GM23338 (cell line): ENCODE measurements around the gene ASS1. TPM values are rescaled to one million over a fixed set of nuclear protein-coding genes. Genes with fewer than 3 reads are reported as not detected.
A peak's percentile ranks its signal among the peaks of the same experiment; 100 is the strongest.

ENCODE experiments used
- ATAC-seq: fragments of 200-7000 bp; cut with Tn5 transposase; 3 replicates; pipeline ENCODE4 v1.9.1; 2020
- DNase-seq: peaks from one replicate; pipeline ENCODE4 v3.0.0-alpha.2; 2015; ENCODE audit warnings: low spot score
- H2AFZ ChIP-seq: fragments of 200-600 bp; sonication (generic); 2 replicates; pipeline ENCODE4 v1.8.0; 2016; ENCODE audit warnings: antibody characterized with exemption, mild to moderate bottlenecking, moderate library complexity
- H3F3A ChIP-seq: fragments of 200-600 bp; sonication (generic); replicated peaks from 2 replicates; pipeline ENCODE4 v1.8.0; 2017; ENCODE audit warnings: antibody characterized with exemption, mixed run types, low read depth
- H3K27ac ChIP-seq: fragments of 200-600 bp; sonication (generic); 2 replicates; pipeline ENCODE4 v1.6.1; 2016; ENCODE audit warnings: low read depth
- H3K27me3 ChIP-seq: fragments of 200-600 bp; sonication (generic); 2 replicates; pipeline ENCODE4 v1.8.0; 2016; ENCODE audit warnings: mild to moderate bottlenecking, mixed run types, moderate library complexity; ENCODE audit not compliant: insufficient read depth
- H3K36me3 ChIP-seq: fragments of 200-600 bp; sonication (generic); 2 replicates; pipeline ENCODE4 v1.8.0; 2016; ENCODE audit warnings: mild to moderate bottlenecking; ENCODE audit not compliant: insufficient read depth
- H3K4me1 ChIP-seq: fragments of 200-600 bp; sonication (generic); 2 replicates; pipeline ENCODE4 v1.8.0; 2016; ENCODE audit warnings: mild to moderate bottlenecking, moderate library complexity; ENCODE audit not compliant: insufficient read depth
- H3K4me2 ChIP-seq: fragments of 200-600 bp; sonication (generic); 2 replicates; pipeline ENCODE4 v1.7.1; 2017; ENCODE audit warnings: mixed run types
- H3K4me3 ChIP-seq: fragments of 200-600 bp; sonication (generic); 2 replicates; pipeline ENCODE4 v1.6.1; 2016; ENCODE audit warnings: mixed run types
- H3K79me2 ChIP-seq: fragments of 200-600 bp; sonication (generic); replicated peaks from 2 replicates; pipeline ENCODE4 v1.8.0; 2017; ENCODE audit warnings: mild to moderate bottlenecking; ENCODE audit not compliant: insufficient read depth
- H3K9me2 ChIP-seq: fragments of 200-600 bp; sonication (generic); 2 replicates; pipeline ENCODE4 v1.8.0; 2017; ENCODE audit not compliant: insufficient read depth
- H4K20me1 ChIP-seq: fragments of 200-600 bp; sonication (generic); replicated peaks from 2 replicates; pipeline ENCODE4 v1.8.0; 2017; ENCODE audit warnings: mild to moderate bottlenecking; ENCODE audit not compliant: insufficient read depth
- H3K27ac Mint-ChIP-seq: 2 replicates; pipeline ENCODE4 v1.8.0; 2020; ENCODE audit warnings: inconsistent platforms, mild to moderate bottlenecking, moderate library complexity, mixed read lengths
- H3K27me3 Mint-ChIP-seq: 3 replicates; pipeline ENCODE4 v1.8.0; 2022; ENCODE audit warnings: low read depth, mild to moderate bottlenecking, moderate library complexity, mixed read lengths, inconsistent platforms; ENCODE audit not compliant: insufficient read depth, poor library complexity
- H3K36me3 Mint-ChIP-seq: 3 replicates; pipeline ENCODE4 v1.8.0; 2021; ENCODE audit warnings: low read depth, mild to moderate bottlenecking, inconsistent platforms, moderate library complexity, mixed read lengths
- H3K4me1 Mint-ChIP-seq: 3 replicates; pipeline ENCODE4 v1.8.0; 2020; ENCODE audit warnings: mild to moderate bottlenecking, inconsistent platforms, mixed read lengths
- H3K4me3 Mint-ChIP-seq: 3 replicates; pipeline ENCODE4 v1.8.0; 2021; ENCODE audit warnings: moderate library complexity, mild to moderate bottlenecking, inconsistent platforms, mixed read lengths
- H3K9me3 Mint-ChIP-seq: 3 replicates; pipeline ENCODE4 v1.8.0; 2020; ENCODE audit warnings: moderate library complexity, mild to moderate bottlenecking, inconsistent platforms, mixed read lengths
- CREB1 ChIP-seq: fragments of 250-450 bp; sonication (Bioruptor Pico); IDR thresholded peaks from 2 replicates; pipeline ENCODE4 v1.5.0; 2020; ENCODE audit warnings: low read depth, mild to moderate bottlenecking, moderate library complexity
- EZH2 ChIP-seq: fragments of 200-600 bp; sonication (generic); IDR thresholded peaks from one replicate; pipeline ENCODE4 v1.8.0; 2017; ENCODE audit warnings: antibody characterized with exemption, mild to moderate bottlenecking, low read depth; ENCODE audit not compliant: unreplicated experiment
- NANOG ChIP-seq: IDR thresholded peaks from 2 replicates; pipeline ENCODE4 v1.6.1; 2016; ENCODE audit warnings: antibody characterized with exemption, borderline replicate concordance
- POLR2AphosphoS5 ChIP-seq: IDR thresholded peaks from 2 replicates; pipeline ENCODE4 v1.6.1; 2016; ENCODE audit warnings: antibody characterized with exemption, low read depth
- STAT1 ChIP-seq: IDR thresholded peaks from one replicate; pipeline ENCODE4 v1.6.1; 2016; ENCODE audit warnings: antibody characterized with exemption; ENCODE audit not compliant: unreplicated experiment
- ZNF331 ChIP-seq: fragments of 250-450 bp; sonication (Bioruptor Pico); IDR thresholded peaks from 2 replicates; pipeline ENCODE4 v1.5.0; 2020; ENCODE audit warnings: low read depth, mild to moderate bottlenecking, moderate library complexity
- polyA plus RNA-seq: library from polyadenylated mRNA; unstranded; fragments of >200 nt; fragmentation: Nextera tagmentation; extraction: Ambion mirVana; gene quantifications from 2 replicates; pipeline ENCODE4 v1.2.1, GENCODE V29; 2016
- total RNA-seq: library from RNA; depleted of rRNA; stranded (reverse); fragments of >200 nt; shearing (Covaris generic); gene quantifications from 2 replicates; pipeline ENCODE4 v1.2.3, GENCODE V29; 2014
- TF ChIP-seq, protein P1 (sequence below): IDR thresholded peaks from 2 replicates; pipeline ENCODE4 v1.6.1; 2016; ENCODE audit warnings: antibody characterized with exemption
- TF ChIP-seq, protein P2 (sequence below), 2 experiments: fragments of 200-600 bp in 1 of 2; sonication (generic) in 1 of 2; conservative IDR thresholded peaks; 2 replicates each; pipeline versions ENCODE4 v1.5.1 to v1.6.1; 2016 to 2017; ENCODE audit warnings: antibody characterized with exemption in 2 of 2, low read depth in 2 of 2, mild to moderate bottlenecking in 2 of 2, moderate library complexity in 1 of 2
- TF ChIP-seq, protein P3 (sequence below): fragments of 250-450 bp; sonication (Bioruptor Pico); IDR thresholded peaks from 2 replicates; pipeline ENCODE4 v1.5.0; 2020; ENCODE audit warnings: mild to moderate bottlenecking, moderate library complexity

ASS1 gene
- total and polyA plus RNA-seq, 2 experiments from 2014 or later = 65.8 to 103 TPM

DNA sequence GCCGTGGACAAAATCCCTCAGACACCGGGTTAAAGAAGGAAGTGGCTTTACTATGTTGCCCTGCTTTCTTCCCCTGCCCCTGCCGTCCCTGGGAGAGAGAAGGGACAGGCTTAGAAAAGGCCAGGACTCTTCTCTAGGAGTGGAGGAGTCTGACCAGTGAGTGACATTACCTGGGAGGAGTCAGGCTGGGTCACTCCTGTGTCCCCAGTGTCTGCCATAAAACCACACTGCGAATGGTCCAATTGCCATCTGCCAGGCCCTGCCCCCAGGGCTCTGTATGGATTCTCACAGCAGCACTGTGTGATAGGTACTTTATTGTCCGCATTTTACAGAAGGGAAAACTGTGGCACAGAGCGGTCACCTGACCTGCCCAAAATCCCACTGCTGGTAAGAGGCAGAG is 103.3 kb downstream of the ASS1 start:
- Histone ChIP-seq H3K4me1 (peaks cover 6% of the 10 kb centered on the region), H3K36me3 (no peaks in the 10 kb centered on the region; the same call in 1 of the 2 replicates), H3K4me3 (no peak overlapping the region), H3K27ac (no peak overlapping the region), H3K79me2 (no peaks in the 10 kb centered on the region), H4K20me1 (no peaks in the 10 kb centered on the region), H3K9me2 (no peaks in the 10 kb centered on the region), H2AFZ (no peak overlapping the region), H3K27me3 (no peaks in the 10 kb centered on the region), H3K4me2 (no peak overlapping the region), H3F3A (0 out of 2 replicates have a peak, but pooled peaks cover 3% of the 10 kb centered on the region)
- Mint-ChIP-seq H3K27ac (no peak overlapping the region), H3K9me3 (peaks cover 23% of the 10 kb centered on the region), H3K27me3 (peaks cover 22% of the 10 kb centered on the region), H3K4me3 (no peak overlapping the region), H3K36me3 (peaks cover 10% of the 10 kb centered on the region; the same call in 2 of the 3 replicates), H3K4me1 (peaks cover 17% of the 10 kb centered on the region)
- ATAC-seq (no peak), DNase-seq (no peak)
- TF ChIP-seq EZH2 (no peak), STAT1 (no peak)

DNA sequence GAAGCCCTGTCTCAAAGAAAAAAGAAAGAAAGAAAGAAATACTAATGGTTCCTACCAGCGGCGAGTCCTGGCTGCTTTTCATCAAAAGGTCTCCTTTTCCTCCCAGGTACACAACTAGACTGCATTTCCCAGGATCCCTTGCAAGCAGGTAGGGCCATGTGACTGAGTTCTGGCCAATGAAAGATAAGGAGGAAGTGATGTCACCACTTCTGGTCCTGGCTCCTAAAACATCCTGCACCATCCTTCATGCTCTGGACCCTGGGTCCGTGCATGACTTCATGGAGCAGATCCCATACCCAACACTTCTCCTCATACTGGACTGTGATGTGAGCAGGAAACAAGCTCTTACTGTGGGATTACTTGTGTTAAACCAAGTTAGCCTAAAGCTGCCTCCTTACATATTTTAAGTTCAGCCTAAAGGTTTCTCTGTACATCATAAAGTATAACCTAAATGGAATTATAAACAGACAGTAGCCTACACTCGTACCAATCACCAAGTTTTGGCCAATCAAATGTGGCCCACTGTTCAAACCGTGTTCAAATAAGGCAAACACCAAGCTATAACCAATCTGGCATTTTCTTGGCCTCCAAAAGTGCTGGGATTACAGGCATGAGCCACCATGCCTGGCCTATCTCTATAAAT is 104.5 kb downstream of the ASS1 start:
- peak; percentile 38; the same call in 1 of the 3 replicates for ATAC-seq
- Mint-ChIP-seq H3K27me3 (peaks cover 24% of the 10 kb centered on the region), H3K27ac (no peak overlapping the region), H3K4me1 (peaks cover 6% of the 10 kb centered on the region), H3K9me3 (peaks cover 23% of the 10 kb centered on the region), H3K4me3 (no peak overlapping the region), H3K36me3 (peaks cover 10% of the 10 kb centered on the region; the same call in 2 of the 3 replicates)
- DNase-seq = no peak
- Histone ChIP-seq H3K9me2 (no peaks in the 10 kb centered on the region), H4K20me1 (no peaks in the 10 kb centered on the region), H3F3A (no peaks in the 10 kb centered on the region), H3K27me3 (no peaks in the 10 kb centered on the region), H3K27ac (no peak overlapping the region), H3K4me1 (peaks cover under 1% of the 10 kb centered on the region; the same call in 1 of the 2 replicates), H3K4me2 (no peak overlapping the region), H2AFZ (no peak overlapping the region), H3K4me3 (no peak overlapping the region), H3K79me2 (no peaks in the 10 kb centered on the region), H3K36me3 (no peaks in the 10 kb centered on the region; the same call in 1 of the 2 replicates)
- TF ChIP-seq, protein P1, sequence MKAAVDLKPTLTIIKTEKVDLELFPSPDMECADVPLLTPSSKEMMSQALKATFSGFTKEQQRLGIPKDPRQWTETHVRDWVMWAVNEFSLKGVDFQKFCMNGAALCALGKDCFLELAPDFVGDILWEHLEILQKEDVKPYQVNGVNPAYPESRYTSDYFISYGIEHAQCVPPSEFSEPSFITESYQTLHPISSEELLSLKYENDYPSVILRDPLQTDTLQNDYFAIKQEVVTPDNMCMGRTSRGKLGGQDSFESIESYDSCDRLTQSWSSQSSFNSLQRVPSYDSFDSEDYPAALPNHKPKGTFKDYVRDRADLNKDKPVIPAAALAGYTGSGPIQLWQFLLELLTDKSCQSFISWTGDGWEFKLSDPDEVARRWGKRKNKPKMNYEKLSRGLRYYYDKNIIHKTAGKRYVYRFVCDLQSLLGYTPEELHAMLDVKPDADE = no peak
- TF ChIP-seq, protein P2, sequence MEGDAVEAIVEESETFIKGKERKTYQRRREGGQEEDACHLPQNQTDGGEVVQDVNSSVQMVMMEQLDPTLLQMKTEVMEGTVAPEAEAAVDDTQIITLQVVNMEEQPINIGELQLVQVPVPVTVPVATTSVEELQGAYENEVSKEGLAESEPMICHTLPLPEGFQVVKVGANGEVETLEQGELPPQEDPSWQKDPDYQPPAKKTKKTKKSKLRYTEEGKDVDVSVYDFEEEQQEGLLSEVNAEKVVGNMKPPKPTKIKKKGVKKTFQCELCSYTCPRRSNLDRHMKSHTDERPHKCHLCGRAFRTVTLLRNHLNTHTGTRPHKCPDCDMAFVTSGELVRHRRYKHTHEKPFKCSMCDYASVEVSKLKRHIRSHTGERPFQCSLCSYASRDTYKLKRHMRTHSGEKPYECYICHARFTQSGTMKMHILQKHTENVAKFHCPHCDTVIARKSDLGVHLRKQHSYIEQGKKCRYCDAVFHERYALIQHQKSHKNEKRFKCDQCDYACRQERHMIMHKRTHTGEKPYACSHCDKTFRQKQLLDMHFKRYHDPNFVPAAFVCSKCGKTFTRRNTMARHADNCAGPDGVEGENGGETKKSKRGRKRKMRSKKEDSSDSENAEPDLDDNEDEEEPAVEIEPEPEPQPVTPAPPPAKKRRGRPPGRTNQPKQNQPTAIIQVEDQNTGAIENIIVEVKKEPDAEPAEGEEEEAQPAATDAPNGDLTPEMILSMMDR (conservative IDR thresholded peaks at IDR 0.05; ENCODE audit: low read depth in 2 of 2) = no peak
- TF ChIP-seq EZH2 (no peak), CREB1 (CRISPR knock-in tag) (peak; percentile 85), NANOG (no peak), ZNF331 (CRISPR knock-in tag) (no peak), POLR2AphosphoS5 (no peak)
- TF ChIP-seq, protein P3, sequence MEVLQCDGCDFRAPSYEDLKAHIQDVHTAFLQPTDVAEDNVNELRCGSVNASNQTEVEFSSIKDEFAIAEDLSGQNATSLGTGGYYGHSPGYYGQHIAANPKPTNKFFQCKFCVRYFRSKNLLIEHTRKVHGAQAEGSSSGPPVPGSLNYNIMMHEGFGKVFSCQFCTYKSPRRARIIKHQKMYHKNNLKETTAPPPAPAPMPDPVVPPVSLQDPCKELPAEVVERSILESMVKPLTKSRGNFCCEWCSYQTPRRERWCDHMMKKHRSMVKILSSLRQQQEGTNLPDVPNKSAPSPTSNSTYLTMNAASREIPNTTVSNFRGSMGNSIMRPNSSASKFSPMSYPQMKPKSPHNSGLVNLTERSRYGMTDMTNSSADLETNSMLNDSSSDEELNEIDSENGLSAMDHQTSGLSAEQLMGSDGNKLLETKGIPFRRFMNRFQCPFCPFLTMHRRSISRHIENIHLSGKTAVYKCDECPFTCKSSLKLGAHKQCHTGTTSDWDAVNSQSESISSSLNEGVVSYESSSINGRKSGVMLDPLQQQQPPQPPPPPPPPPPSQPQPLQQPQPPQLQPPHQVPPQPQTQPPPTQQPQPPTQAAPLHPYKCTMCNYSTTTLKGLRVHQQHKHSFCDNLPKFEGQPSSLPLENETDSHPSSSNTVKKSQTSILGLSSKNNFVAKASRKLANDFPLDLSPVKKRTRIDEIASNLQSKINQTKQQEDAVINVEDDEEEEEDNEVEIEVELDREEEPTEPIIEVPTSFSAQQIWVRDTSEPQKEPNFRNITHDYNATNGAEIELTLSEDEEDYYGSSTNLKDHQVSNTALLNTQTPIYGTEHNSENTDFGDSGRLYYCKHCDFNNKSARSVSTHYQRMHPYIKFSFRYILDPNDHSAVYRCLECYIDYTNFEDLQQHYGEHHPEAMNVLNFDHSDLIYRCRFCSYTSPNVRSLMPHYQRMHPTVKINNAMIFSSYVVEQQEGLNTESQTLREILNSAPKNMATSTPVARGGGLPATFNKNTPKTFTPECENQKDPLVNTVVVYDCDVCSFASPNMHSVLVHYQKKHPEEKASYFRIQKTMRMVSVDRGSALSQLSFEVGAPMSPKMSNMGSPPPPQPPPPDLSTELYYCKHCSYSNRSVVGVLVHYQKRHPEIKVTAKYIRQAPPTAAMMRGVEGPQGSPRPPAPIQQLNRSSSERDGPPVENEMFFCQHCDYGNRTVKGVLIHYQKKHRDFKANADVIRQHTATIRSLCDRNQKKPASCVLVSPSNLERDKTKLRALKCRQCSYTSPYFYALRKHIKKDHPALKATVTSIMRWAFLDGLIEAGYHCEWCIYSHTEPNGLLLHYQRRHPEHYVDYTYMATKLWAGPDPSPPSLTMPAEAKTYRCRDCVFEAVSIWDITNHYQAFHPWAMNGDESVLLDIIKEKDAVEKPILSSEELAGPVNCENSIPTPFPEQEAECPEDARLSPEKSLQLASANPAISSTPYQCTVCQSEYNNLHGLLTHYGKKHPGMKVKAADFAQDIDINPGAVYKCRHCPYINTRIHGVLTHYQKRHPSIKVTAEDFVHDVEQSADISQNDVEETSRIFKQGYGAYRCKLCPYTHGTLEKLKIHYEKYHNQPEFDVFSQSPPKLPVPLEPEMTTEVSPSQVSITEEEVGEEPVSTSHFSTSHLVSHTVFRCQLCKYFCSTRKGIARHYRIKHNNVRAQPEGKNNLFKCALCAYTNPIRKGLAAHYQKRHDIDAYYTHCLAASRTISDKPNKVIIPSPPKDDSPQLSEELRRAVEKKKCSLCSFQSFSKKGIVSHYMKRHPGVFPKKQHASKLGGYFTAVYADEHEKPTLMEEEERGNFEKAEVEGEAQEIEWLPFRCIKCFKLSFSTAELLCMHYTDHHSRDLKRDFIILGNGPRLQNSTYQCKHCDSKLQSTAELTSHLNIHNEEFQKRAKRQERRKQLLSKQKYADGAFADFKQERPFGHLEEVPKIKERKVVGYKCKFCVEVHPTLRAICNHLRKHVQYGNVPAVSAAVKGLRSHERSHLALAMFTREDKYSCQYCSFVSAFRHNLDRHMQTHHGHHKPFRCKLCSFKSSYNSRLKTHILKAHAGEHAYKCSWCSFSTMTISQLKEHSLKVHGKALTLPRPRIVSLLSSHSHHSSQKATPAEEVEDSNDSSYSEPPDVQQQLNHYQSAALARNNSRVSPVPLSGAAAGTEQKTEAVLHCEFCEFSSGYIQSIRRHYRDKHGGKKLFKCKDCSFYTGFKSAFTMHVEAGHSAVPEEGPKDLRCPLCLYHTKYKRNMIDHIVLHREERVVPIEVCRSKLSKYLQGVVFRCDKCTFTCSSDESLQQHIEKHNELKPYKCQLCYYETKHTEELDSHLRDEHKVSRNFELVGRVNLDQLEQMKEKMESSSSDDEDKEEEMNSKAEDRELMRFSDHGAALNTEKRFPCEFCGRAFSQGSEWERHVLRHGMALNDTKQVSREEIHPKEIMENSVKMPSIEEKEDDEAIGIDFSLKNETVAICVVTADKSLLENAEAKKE (CRISPR knock-in tag) = no peak
